Measurements from ENCODE around the gene SRPRB.

The SRPRB gene

GRCh38 chr3:133825969-133826727 is 20.5 kb downstream of the SRPRB start:
- DNase-seq (ENCODE audit: extremely low read depth in 1 of 2, low read depth in 1 of 2) = no peak

- DNase-seq (ENCODE audit: extremely low read depth in 1 of 2, low read depth in 1 of 2) = no peak
Observed at GRCh38 chr3:133827136-133827535, 21.5 kb downstream of the SRPRB start.

DNA sequence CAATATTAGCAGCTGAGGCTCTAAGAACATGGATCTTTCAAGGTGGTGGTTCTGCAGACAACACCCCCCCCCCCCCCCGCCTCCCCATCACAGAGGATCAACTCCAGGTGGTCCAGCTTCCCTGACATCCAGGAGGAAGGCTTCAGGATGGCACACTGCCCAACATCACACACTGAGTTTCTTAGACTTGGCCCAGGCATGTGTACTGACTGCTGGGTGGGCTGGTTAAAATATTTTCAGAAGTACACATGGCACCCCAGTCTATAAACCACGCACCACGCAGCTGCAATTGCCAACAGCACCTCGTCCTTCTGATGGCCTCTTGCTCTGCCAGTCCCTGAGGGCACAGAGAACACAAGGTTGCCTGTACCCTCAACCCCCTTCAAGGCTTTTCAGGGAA is 22.1 kb downstream of the SRPRB start:
- DNase-seq (ENCODE audit: extremely low read depth in 1 of 2, low read depth in 1 of 2) = no peak

- no peak for DNase-seq (ENCODE audit: extremely low read depth in 1 of 2, low read depth in 1 of 2)
Observed at GRCh38 chr3:133828576-133829309, 23.1 kb downstream of the SRPRB start.

GRCh38 chr3:133829310-133829707 is 23.7 kb downstream of the SRPRB start:
- DNase-seq (ENCODE audit: extremely low read depth in 1 of 2, low read depth in 1 of 2) = no peak

DNA sequence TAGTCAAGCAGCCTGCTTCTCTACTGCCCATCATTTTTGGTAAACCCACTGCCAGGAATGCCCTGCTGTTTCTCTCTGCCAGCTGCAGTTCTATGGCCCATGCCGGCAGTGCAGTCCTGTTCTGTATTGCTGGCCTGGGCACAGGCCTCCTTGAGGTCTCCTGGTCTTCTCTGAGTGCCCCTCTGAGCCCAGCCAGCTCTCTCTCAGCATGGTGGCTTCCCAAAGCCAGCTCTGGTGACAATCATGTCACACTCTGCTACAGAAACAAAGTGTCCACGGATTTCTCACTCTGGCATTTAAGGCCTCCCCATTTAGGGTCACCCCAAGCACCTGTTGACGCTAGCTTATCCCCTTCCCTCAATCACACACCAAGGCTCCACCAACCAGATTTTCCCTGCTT is 24.5 kb downstream of the SRPRB start:
- no peak for DNase-seq (ENCODE audit: extremely low read depth in 1 of 2, low read depth in 1 of 2)

DNA sequence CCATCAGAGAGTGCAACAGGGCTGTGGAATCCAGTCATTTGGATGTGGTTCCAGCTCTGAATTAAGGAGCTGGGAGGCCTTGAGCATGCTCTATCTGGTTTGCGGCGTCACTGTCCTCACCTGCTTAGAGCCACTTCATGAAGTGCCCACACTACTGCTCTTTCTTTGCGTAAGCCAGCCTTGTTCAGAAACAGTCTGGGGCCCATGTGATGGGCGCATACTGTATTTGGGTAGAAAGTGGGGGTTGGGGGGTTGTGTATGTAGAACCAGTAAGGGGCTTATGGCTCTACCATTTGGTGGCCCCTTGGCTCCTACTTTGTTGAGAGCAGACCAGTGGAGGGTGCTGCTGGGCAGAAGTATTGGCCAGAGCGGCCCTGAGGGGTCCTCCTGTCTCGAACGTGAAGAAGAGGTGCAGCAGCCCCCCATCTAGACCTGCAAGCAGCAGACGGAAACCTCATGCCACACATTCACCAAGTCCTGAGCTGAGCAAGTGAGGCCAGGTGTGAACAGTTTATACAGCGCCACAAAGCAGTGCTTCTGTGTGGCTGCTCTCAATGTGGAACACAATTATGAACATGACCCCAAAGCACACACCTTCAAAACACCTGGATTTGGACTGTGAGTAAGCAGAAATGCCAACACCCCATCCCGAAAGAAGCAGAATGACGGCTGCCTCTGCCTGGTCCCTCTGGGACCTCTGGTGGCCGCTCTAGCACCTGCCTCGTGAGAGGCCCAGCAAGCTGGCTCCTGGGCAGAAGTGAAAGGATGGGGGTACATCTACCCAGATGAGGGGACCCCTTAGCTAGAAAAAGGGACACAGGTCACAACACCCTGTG is 26.6 kb downstream of the SRPRB start:
- DNase-seq (ENCODE audit: extremely low read depth in 1 of 2, low read depth in 1 of 2) = no peak

GRCh38 chr3:133832802-133833144 is 27.2 kb downstream of the SRPRB start:
- no peak for DNase-seq (ENCODE audit: extremely low read depth in 1 of 2, low read depth in 1 of 2)

DNA sequence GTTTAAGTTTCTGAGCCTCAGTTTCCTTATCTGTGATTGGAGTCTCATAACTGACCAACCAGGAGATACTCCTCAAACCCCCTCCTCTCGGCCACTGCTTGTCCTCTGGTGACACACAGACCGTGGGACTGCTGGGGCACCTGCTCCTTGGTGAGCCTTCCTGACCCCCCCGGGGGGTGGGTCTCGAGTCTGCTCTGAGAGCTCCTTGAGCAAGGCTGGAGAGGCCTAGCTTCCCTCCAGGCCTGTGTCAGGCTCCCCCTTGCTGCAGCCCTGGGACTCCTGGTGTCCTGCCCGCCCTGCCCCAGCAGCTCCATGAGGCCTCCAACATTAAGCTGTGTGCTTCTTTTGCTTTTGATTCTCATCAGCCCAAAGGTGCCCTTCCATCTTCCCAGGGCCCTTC is 27.7 kb downstream of the SRPRB start:
- DNase-seq (ENCODE audit: extremely low read depth in 1 of 2, low read depth in 1 of 2) = no peak

- DNase-seq (ENCODE audit: extremely low read depth in 1 of 2, low read depth in 1 of 2) = no peak
Observed at GRCh38 chr3:133833880-133834620, 28.4 kb downstream of the SRPRB start.

DNA sequence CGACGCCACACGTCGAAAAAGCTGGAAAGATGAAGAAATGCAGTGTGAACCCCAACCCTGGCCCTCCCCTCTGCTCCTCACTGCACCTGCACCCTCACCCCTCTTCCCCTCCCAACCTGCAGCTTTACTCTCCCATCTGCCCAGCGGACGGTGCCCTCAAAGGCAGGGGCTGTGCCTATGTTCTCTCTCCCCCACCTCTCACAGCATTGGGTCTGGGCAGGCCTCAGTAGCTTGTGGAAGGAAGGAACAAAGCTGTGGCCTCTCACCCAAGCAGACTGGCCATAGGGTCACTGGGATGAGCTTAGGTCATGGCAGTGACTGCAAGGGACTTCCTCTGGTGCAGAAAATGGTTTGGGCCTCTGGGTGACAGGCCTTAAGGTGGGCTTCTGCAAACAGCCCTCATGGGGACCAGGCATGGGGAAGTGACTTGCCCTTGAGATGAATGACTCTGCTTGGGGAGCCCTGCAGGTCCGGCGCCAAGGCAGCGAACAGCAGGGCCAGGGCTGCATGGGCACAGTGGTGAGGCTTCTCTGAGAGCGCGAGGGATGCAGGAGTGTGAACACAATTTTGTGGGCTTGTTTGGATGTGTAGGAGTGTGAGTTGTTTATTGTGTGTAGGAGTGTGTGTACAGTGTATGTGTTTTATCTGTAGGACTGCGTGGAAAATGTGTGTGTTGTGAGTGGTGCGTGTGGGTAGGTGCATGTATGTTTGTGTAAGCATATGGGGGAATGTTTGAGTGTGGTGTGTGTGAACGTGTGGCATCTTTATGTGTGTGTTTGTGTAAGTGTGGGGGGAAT is 29.2 kb downstream of the SRPRB start:
- DNase-seq (ENCODE audit: extremely low read depth in 1 of 2, low read depth in 1 of 2) = no peak

DNA sequence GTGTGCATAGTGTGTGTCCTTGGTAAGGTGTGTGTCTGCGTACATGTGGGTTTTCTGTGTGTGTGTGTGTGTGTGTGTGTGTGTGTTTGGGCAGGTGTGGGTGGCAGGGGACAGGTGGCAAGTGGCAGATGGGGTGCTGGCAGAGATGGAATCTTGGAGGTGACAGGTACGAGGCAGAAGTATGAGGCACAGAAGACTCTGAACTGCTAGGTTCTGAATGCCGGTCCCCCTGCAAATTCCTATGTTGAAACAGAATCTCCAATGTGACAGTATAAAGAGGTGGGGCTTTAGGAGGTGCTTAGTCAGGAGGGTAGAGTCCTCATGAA is 29.8 kb downstream of the SRPRB start:
- no peak for DNase-seq (ENCODE audit: extremely low read depth in 1 of 2, low read depth in 1 of 2)

DNA sequence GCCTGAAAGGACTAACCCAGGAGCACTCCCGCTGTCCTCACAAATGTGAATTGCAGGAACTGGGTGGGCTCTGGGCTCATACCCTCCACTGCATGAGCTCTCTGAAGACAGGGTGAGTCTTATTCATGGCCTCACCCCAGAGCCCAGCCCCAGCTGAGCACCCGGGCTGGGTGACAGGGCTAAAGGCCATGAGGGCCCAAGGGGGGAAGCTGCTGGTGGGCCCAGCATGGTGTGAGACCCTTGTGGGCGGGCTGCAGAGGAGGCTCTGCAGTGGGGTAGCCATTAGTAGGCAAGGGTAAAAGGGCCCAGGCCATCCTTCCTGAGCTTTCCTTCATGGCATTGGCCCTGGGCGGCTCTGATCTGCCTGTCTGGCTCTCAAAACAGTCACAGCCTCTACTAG is 30.3 kb downstream of the SRPRB start:
- no peak for DNase-seq (ENCODE audit: extremely low read depth in 1 of 2, low read depth in 1 of 2)

DNA sequence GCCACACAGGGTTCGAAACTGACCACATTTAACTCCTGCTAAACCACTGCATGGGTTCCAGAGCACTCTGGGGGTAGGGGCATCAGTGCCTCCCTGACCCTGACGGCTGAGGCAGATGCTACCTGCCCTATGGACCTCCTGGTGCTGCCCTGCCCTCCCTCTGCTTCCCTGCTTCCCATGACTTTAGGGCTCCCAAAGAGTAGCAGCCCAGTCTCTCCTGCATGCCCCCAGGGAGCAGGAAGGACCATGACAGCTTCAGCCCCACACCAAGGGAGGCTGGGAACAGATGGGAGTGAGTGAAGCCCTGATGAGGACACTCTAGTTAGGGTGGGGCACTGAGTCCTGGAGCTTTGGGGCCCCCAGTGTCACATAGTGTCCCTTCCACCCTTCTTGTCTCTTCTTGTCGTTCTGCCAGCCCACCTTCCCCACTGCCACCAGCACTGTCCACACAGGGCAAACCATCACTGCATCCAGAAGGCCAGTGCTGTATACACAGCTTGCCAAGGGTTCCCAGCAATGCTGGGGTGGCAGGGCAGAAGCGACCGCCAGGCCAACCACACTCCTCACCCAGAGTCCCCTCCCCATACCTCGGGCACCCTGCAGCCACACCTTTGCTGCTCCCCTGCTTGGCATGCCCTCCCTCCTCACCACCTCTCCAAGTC is 31.0 kb downstream of the SRPRB start:
- no peak for DNase-seq (ENCODE audit: extremely low read depth in 1 of 2, low read depth in 1 of 2)

- no peak for DNase-seq (ENCODE audit: extremely low read depth in 1 of 2, low read depth in 1 of 2)
Observed at GRCh38 chr3:133837487-133838295, 32.1 kb downstream of the SRPRB start.

- DNase-seq (ENCODE audit: extremely low read depth in 1 of 2, low read depth in 1 of 2) = no peak
Observed at GRCh38 chr3:133838296-133838789, 32.7 kb downstream of the SRPRB start.

GRCh38 chr3:133838916-133839800 is 33.5 kb downstream of the SRPRB start:
- DNase-seq (ENCODE audit: extremely low read depth in 1 of 2, low read depth in 1 of 2) = no peak
